GM06990 (cell line): ENCODE measurements around the gene SCN9A.

Experiments used
- DNase-seq: peaks from one replicate; pipeline ENCODE4 v3.0.0-alpha.2; 2011; ENCODE audit not compliant: insufficient read length; ENCODE audit errors: extremely low read depth
- H3K27me3 ChIP-seq: replicated peaks from 2 replicates; pipeline ENCODE4 v1.6.0; 2011; ENCODE audit warnings: low read length; ENCODE audit not compliant: control insufficient read depth, insufficient read depth
- H3K36me3 ChIP-seq: 2 replicates; pipeline ENCODE4 v1.5.1; 2011; ENCODE audit warnings: low read length; ENCODE audit not compliant: control insufficient read depth, insufficient read depth
- H3K4me3 ChIP-seq: replicated peaks from 2 replicates; pipeline ENCODE4 v1.5.1; 2011; ENCODE audit warnings: low read depth, mild to moderate bottlenecking, control low read depth, low read length
- CTCF ChIP-seq: IDR thresholded peaks from 2 replicates; pipeline ENCODE4 v1.5.1; 2011; ENCODE audit warnings: low read length, control low read depth, mild to moderate bottlenecking, inconsistent platforms; ENCODE audit not compliant: insufficient read depth, poor library complexity, severe bottlenecking

SCN9A gene

GRCh38 chr2:166404831-166405568 is 29.3 kb upstream of the SCN9A start:
- Histone ChIP-seq H3K27me3 (no peaks in the 10 kb centered on the region), H3K36me3 (no peaks in the 10 kb centered on the region), H3K4me3 (no peak overlapping the region)
- no peak for DNase-seq
- no peak for TF ChIP-seq CTCF

- Histone ChIP-seq H3K36me3 (no peaks in the 10 kb centered on the region), H3K27me3 (no peaks in the 10 kb centered on the region), H3K4me3 (no peak overlapping the region)
- no peak for TF ChIP-seq CTCF
- DNase-seq: no peak
Measured at GRCh38 chr2:166394245-166394644, 18.5 kb upstream of the SCN9A start.

GRCh38 chr2:166393008-166393407 is 17.3 kb upstream of the SCN9A start:
- no peaks in the 10 kb centered on the region for H3K27me3 ChIP-seq
- TF ChIP-seq CTCF: no peak
- DNase-seq: no peak
- no peak overlapping the region for H3K4me3 ChIP-seq
- H3K36me3 ChIP-seq: no peaks in the 10 kb centered on the region

GRCh38 chr2:166388481-166389070 is 12.8 kb upstream of the SCN9A start:
- Histone ChIP-seq H3K27me3 (no peaks in the 10 kb centered on the region), H3K4me3 (no peak overlapping the region), H3K36me3 (no peaks in the 10 kb centered on the region)
- no peak for TF ChIP-seq CTCF
- DNase-seq: no peak

- no peak for DNase-seq
- H3K4me3 ChIP-seq: no peak overlapping the region
- TF ChIP-seq CTCF: no peak
Measured at GRCh38 chr2:166385313-166385712, 9.6 kb upstream of the SCN9A start.

GRCh38 chr2:166384774-166385173 is 9.0 kb upstream of the SCN9A start:
- Histone ChIP-seq H3K36me3 (no peaks in the 10 kb centered on the region), H3K27me3 (no peaks in the 10 kb centered on the region), H3K4me3 (no peak overlapping the region)
- DNase-seq: no peak
- TF ChIP-seq CTCF: peak; percentile 27

More at GRCh38 chr2:166385313-166385712, 9.6 kb upstream of the SCN9A start:
- no peaks in the 10 kb centered on the region for H3K36me3 ChIP-seq
- no peaks in the 10 kb centered on the region for H3K27me3 ChIP-seq
